ENCODE data around the gene AQP6.
A peak's percentile ranks its signal among the peaks of the same experiment; 100 is the strongest.
"Not testable (repeated sequence)": the region's sequence is repeated elsewhere in the genome, so short reads cannot be mapped to it uniquely, and the experiment has no call there.

Gene AQP6

DNA sequence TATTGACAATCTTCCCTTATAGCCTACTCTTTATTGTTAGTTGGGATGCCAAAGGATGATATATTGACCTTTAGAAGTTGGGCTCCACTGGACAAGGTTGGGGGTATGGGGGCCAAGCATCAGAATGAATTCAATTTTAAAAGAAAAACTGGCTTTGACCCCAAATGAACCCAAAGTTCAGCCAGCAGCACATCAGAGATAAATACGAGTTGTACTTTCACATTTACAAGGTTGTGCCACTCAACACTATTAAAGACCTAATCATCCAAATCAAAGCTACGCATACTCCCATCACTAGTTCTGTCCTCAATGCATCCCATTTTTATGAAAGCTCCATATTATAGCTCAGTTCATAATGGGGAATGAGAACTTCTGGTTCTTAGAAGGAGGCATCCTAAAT lies 16.7 kb downstream of the AQP6 start:
- DNase-seq (ENCODE audit: low spot score); FAIRE-seq: not testable (repeated sequence)

GRCh38 chr12:49990273-49990672 lies 17.5 kb downstream of the AQP6 start:
- FAIRE-seq (no peak), DNase-seq (ENCODE audit: low spot score) (no peak)

GRCh38 chr12:49998453-49998852 lies 25.7 kb downstream of the AQP6 start:
- FAIRE-seq (no peak), DNase-seq (ENCODE audit: low spot score) (no peak)

- FAIRE-seq (no peak), DNase-seq (ENCODE audit: low spot score) (no peak)
These were observed 30.8 kb downstream of the AQP6 start for GRCh38 chr12:50003595-50003994.

GRCh38 chr12:50004696-50005095 lies 31.9 kb downstream of the AQP6 start:
- no peak for FAIRE-seq
- no peak for DNase-seq (ENCODE audit: low spot score)

GRCh38 chr12:50005175-50005574 lies 32.4 kb downstream of the AQP6 start:
- FAIRE-seq (no peak), DNase-seq (ENCODE audit: low spot score) (no peak)

- DNase-seq (ENCODE audit: low spot score) (no peak), FAIRE-seq (no peak)
These were observed 33.5 kb downstream of the AQP6 start for GRCh38 chr12:50006280-50006679.

- no peak for FAIRE-seq
- no peak for DNase-seq (ENCODE audit: low spot score)
These were observed 34.2 kb downstream of the AQP6 start for GRCh38 chr12:50006754-50007442.

GRCh38 chr12:50013361-50014147 lies 40.8 kb downstream of the AQP6 start:
- DNase-seq (ENCODE audit: low spot score) (no peak), FAIRE-seq (no peak)

DNA sequence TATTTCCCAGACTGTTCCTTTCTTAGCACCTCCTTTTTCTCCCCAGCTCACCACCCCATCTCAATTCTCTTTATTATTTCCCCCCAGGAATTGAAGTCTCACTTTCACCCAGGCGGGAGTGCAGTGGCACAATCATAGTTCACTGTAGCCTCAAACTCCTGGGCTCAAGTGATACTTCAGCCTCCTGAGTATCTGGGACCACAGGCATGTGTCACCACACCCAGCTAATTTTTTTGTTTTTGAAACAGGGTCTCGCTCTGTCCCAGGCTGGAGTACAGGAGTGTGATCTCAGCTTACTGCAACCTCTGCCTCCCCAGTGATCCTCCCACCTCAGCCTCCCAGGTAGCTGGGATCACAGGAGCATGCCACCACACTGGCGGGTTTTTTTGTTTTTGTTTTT lies 41.6 kb downstream of the AQP6 start:
- FAIRE-seq (no peak), DNase-seq (ENCODE audit: low spot score) (no peak)

GRCh38 chr12:50016501-50017475 lies 44.0 kb downstream of the AQP6 start:
- FAIRE-seq (no peak), DNase-seq (ENCODE audit: low spot score) (no peak)

DNA sequence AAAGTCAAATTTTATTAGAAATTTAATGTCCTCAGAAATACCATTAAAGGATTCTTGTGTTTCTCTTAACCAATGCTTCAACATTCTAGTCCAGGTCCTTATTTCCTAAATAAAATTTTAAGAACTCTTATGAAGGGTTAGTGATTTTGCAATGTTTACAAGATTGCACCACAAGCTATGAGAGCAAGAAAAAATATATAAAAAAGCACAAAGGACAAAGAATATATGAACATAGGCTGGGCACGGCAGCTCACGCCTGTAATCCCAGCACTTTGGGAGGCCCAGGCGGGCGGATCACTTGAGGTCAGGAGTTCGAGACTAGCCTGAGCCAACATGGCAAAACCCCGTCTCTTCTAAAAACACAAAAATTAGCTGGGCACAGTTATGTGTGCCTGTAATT lies 44.9 kb downstream of the AQP6 start:
- DNase-seq (ENCODE audit: low spot score) (no peak), FAIRE-seq (no peak)

DNA sequence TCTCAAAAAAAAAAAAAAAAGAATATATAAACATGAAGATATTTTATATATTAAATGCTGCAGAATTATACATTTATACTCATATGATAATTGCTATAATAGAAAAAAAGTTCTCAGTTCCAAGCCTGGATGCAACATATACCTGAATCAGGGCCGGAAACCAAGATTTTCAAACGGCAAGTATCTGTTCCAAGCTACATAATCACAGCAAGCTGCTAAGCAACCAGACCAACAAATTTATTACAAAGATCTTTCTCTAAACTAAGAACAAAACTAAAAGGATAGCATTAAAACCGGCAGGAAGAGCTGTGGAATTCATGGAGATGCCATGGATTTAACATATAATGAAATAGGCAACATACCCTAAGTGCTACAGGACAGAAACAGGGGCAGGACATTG lies 45.4 kb downstream of the AQP6 start:
- FAIRE-seq = no peak
- DNase-seq (ENCODE audit: low spot score) = no peak

GRCh38 chr12:50018968-50019367 lies 46.2 kb downstream of the AQP6 start:
- DNase-seq (ENCODE audit: low spot score) (no peak), FAIRE-seq (no peak)

DNA sequence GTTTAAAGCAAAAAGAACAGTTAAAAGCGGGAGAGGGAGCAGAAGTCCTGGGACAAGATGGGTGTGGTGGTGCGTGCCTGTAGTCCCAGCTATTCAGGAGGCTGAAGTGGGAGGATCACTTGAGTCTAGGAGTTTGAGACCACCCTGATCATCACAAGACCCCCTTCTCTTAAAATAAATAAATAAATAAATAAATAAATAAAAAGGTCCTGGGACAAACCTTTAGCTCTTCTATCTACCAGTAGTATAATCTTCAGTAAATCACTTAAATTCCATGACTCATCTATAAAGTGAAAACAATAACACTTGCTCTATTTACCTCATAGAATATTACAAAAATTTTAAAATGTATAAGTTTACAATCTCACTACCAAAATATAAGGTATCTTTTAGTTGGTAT lies 46.8 kb downstream of the AQP6 start:
- DNase-seq (ENCODE audit: low spot score) (no peak), FAIRE-seq (no peak)

- FAIRE-seq (no peak), DNase-seq (ENCODE audit: low spot score) (no peak)
These were observed 48.3 kb downstream of the AQP6 start for GRCh38 chr12:50021031-50021430.

GRCh38 chr12:50022903-50023302 lies 50.2 kb downstream of the AQP6 start:
- FAIRE-seq (no peak), DNase-seq (ENCODE audit: low spot score) (no peak)

DNA sequence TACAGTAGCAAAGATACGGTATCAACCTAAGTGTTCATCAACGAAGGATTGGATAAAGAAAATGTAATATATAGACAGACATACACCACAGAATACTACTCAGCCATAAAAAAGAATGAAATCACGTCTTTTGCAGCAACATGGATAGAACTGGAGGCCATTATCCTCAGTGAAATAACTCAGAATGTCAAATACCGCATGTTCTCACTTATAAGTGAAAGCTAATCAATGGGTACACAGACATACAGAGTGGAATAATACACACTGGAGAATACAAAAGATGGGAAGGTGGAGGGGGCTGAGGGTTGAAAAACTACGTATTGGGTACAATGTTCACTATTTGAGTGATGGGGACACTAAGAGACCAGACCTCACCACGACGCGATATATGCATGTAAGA lies 51.5 kb downstream of the AQP6 start:
- no peak for FAIRE-seq

DNA sequence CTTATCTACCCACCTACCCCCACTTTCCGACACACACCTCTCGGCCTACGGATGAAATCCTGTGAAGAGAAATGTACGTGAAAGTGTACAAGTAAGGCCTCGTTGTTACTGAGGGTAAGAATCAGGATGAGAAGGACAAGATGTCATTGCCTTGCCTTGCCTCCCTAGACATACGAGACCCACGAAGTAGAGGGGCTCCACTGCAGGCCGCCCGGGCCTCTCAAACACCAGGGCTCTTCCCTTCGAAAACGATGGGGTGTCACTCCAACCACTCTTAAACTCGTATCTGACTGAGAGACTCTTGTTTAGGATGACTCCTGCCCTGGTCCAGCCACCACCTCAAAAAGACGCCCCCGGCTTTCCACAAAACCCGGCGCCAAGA lies 52.0 kb downstream of the AQP6 start:
- no peak for DNase-seq (ENCODE audit: low spot score)
- FAIRE-seq = no peak

More for the DNA sequence above, 51.5 kb downstream of the AQP6 start:
- DNase-seq (ENCODE audit: low spot score) = no peak

DNA sequence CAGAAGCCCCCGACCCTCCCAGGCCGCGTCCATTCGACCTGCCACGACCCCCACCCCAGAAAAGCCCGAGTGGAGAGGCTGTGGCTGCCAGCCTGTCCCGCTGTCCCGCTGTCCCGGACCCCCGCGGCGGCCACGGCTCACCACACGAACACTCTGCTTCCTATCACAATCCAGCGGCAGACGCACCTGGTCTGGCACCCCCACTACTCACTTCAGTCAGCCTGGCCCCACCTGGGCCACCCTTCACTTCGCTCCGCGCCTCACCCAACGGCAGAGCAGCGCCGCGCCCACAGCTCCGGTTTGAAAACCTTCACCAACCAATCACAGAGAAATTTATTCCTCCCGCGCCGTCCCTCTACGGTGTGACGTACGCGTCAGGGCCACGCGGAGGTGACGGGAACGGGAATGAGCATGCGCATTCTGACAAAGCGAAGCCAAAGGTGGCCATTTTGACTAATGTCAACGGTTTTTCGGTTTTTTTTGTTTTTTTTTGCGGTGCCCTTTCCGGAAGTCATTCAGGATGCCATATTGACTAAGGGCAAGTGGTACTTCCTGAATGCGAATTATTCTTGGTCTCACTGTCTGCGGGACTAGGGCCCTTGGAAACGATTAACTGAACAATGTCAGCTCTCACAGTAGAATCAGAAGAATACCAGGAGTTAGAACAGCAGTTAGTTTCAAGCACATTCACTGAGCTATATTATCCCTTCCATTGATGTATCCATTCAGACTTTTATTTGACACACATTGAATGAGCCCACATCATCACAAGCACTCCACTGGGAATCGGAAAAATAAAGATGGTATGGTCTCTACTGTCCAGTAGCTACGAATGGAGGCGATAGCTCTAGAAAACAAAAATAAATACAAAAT lies 52.7 kb downstream of the AQP6 start, which contains the start of gene RACGAP1:
Gene RACGAP1 (minus strand): TSS at position 308 of the 873 bp plus-strand sequence. CDS start 8,779 bp downstream, outside the sequence.
- FAIRE-seq = peak; percentile 92
- peak; percentile 96 for DNase-seq (ENCODE audit: low spot score)

DNA sequence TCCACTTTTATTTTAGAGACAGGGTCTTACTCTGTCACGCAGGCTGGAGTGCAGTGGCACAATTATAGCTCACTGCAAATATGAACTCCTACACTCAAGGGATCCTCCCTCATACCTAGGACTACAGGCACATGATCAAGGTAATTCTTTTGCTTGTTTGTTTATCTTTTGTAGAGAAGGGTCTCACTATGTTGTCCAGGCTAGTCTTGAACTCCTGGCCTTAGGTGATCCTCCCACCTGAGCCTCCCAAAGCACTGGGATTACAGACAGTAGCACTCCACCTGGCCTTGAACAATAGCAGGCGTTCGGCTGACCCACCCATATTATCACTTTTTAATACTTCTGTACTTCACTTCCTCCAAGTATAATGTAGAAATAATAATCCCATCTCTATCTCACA lies 53.9 kb downstream of the AQP6 start:
- no peak for FAIRE-seq
- DNase-seq (ENCODE audit: low spot score) = no peak
